Ectodermal cell (in vitro differentiated cells): ENCODE measurements around the gene USP30.
"Not testable (repeated sequence)": the region's sequence is repeated elsewhere in the genome, so short reads cannot be mapped to it uniquely, and the experiment has no call there.

Experiments
- H3K27ac ChIP-seq: 2 replicates; pipeline ENCODE4 v1.7.0; 2013; ENCODE audit warnings: mild to moderate bottlenecking, low read depth, low read length; ENCODE audit not compliant: insufficient read depth, poor library complexity, severe bottlenecking
- H3K27me3 ChIP-seq: 2 replicates; pipeline ENCODE4 v1.7.0; 2013; ENCODE audit warnings: mild to moderate bottlenecking, low read length; ENCODE audit not compliant: insufficient read depth, control insufficient read depth, poor library complexity, severe bottlenecking
- H3K36me3 ChIP-seq: one replicate; pipeline ENCODE4 v1.7.0; 2013; ENCODE audit warnings: low read length; ENCODE audit not compliant: control insufficient read depth, insufficient read depth
- H3K4me1 ChIP-seq: one replicate; pipeline ENCODE4 v1.7.0; 2013; ENCODE audit warnings: low read length; ENCODE audit not compliant: control insufficient read depth, insufficient read depth
- H3K4me3 ChIP-seq: 2 replicates; pipeline ENCODE4 v1.7.0; 2013; ENCODE audit warnings: low read depth, low read length, control low read depth; ENCODE audit not compliant: insufficient read depth
- H3K9me3 ChIP-seq: 2 replicates; pipeline ENCODE4 v1.7.0; 2013; ENCODE audit warnings: mild to moderate bottlenecking, low read length, moderate library complexity; ENCODE audit not compliant: control insufficient read depth
- WGBS, 2 experiments: methylation state at CpG; one replicate each; pipeline ENCODE4 v1.1.7; 2013; ENCODE audit warnings: missing lambda C conversion rate in 2 of 2; 5-methylcytosine and 5-hydroxymethylcytosine counted together

The USP30 gene

GRCh38 chr12:109020796-109021380 lies 31.5 kb upstream of the USP30 start, which contains the start of gene SVOP:
TSS of gene SVOP (minus strand) at chr12:109021068. CDS start at chr12:109020868, 200 bp downstream.
- H3K9me3 ChIP-seq = no peaks in the 10 kb centered on the region
- no peaks in the 10 kb centered on the region for H3K4me1 ChIP-seq
- H3K36me3 ChIP-seq = no peaks in the 10 kb centered on the region
- WGBS, 2 experiments = 8 to 9% methylated on average over 30 of the region's 30 CpGs
- H3K4me3 ChIP-seq = no peak within 1 kb of the TSS
- no peaks in the 10 kb centered on the region for H3K27me3 ChIP-seq
- no peak within 1 kb of the TSS for H3K27ac ChIP-seq

DNA sequence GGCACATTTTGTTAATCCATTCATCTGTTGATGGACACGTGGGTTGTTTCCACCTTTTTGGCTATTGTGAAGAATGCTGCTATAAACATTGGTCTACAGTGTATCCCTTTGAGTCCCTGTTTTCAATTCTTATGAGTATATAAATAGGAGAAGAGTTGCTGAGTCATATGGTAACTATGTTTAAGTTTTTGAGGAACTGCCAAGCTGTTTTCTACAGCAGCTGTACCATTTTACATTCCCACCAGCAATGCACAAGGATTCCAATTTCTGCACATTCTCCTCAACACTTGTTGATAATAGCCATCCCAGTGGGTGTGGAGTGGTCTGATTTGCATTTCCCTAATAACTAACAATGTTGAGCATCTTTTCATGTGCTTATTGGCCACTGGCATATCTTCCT lies 24.6 kb upstream of the USP30 start:
- H3K4me3 ChIP-seq = no peak overlapping the region
- H3K27ac ChIP-seq = no peak overlapping the region
- no peaks in the 10 kb centered on the region for H3K27me3 ChIP-seq
- 67 to 73% methylated on average over 1 of the region's 1 CpG for WGBS, 2 experiments
- no peaks in the 10 kb centered on the region for H3K4me1 ChIP-seq
- H3K9me3 ChIP-seq = no peaks in the 10 kb centered on the region
- H3K36me3 ChIP-seq = no peaks in the 10 kb centered on the region

DNA sequence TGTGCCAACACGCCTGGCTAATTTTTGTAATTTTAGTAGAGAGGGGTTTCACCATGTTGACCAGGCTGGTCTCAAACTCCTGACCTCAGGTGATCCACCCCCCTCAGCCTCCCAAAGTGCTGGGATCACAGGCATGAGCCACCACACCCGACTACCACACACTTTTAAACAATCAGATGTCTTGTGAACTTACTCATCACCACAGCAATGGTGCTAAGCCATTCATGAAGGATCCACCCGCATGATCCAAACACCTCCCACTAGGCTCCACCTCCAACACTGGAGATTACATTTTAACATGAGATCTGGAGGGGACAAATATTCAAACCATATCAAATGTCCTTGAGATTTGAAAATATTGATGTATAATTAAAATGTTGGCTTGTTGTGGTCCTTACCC lies 23.8 kb upstream of the USP30 start:
- H3K27ac ChIP-seq, H3K36me3 ChIP-seq, H3K4me3 ChIP-seq, H3K9me3 ChIP-seq, H3K27me3 ChIP-seq, H3K4me1 ChIP-seq: not testable (repeated sequence)
- WGBS, 2 experiments = 87 to 88% methylated on average over 3 of the region's 3 CpGs

GRCh38 chr12:109029411-109029810 lies 23.0 kb upstream of the USP30 start:
- no peak overlapping the region for H3K4me3 ChIP-seq
- H3K27ac ChIP-seq = no peak overlapping the region
- H3K27me3 ChIP-seq = no peaks in the 10 kb centered on the region
- no peaks in the 10 kb centered on the region for H3K9me3 ChIP-seq
- WGBS, 2 experiments = 85 to 94% methylated on average over 2 of the region's 2 CpGs
- no peaks in the 10 kb centered on the region for H3K36me3 ChIP-seq
- peaks cover 6% of the 10 kb centered on the region for H3K4me1 ChIP-seq

- H3K9me3 ChIP-seq = no peaks in the 10 kb centered on the region
- no peaks in the 10 kb centered on the region for H3K36me3 ChIP-seq
- peaks cover 6% of the 10 kb centered on the region for H3K4me1 ChIP-seq
- 71 to 74% methylated on average over 7 of the region's 7 CpGs for WGBS, 2 experiments
- no peak overlapping the region for H3K27ac ChIP-seq
- no peak overlapping the region for H3K4me3 ChIP-seq
- no peaks in the 10 kb centered on the region for H3K27me3 ChIP-seq
Measured at GRCh38 chr12:109033239-109034196, 18.9 kb upstream of the USP30 start.

DNA sequence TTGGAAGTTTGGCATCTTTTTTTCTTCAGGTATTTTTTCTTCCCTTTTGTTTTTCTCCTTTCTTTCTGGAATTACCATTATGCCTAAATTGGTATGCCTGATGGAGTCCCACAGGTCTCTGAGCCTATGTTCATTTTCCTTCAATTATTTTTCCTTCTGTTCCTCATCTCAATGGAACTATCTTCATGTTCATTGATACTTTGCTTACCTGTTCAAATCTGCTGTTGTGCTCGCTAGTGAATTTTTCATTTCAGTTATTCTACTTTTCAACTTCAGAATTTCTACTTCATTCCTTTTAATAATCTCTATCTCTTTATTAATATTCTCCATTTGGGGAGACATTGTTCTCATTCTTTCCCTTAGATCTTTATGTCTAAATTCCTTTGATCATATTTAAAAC lies 15.4 kb upstream of the USP30 start:
- no peaks in the 10 kb centered on the region for H3K36me3 ChIP-seq
- no peaks in the 10 kb centered on the region for H3K9me3 ChIP-seq
- H3K27me3 ChIP-seq = no peaks in the 10 kb centered on the region
- peaks cover 6% of the 10 kb centered on the region for H3K4me1 ChIP-seq
- H3K4me3 ChIP-seq = no peak overlapping the region
- WGBS, 2 experiments = 90 to 92% methylated on average over 1 of the region's 1 CpG
- no peak overlapping the region for H3K27ac ChIP-seq

GRCh38 chr12:109044241-109044640 lies 8.1 kb upstream of the USP30 start:
- H3K4me3 ChIP-seq = no peak overlapping the region
- 80 to 82% methylated on average over 5 of the region's 5 CpGs for WGBS, 2 experiments

GRCh38 chr12:109047081-109047805 lies 5.1 kb upstream of the USP30 start:
- Histone ChIP-seq H3K9me3 (no peaks in the 10 kb centered on the region), H3K4me3 (no peak overlapping the region), H3K27ac (no peak overlapping the region), H3K36me3 (no peaks in the 10 kb centered on the region), H3K4me1 (no peaks in the 10 kb centered on the region), H3K27me3 (peaks cover 12% of the 10 kb centered on the region)
- WGBS, 2 experiments = 85 to 87% methylated on average over 8 of the region's 8 CpGs

More at GRCh38 chr12:109044241-109044640, 8.1 kb upstream of the USP30 start:
- Histone ChIP-seq H3K9me3 (no peaks in the 10 kb centered on the region), H3K27ac (no peak overlapping the region), H3K4me1 (no peaks in the 10 kb centered on the region), H3K27me3 (peaks cover 12% of the 10 kb centered on the region), H3K36me3 (no peaks in the 10 kb centered on the region)

- H3K4me1 ChIP-seq, H3K27me3 ChIP-seq, H3K4me3 ChIP-seq, H3K9me3 ChIP-seq, H3K36me3 ChIP-seq, H3K27ac ChIP-seq: not testable (repeated sequence)
- WGBS, 2 experiments = 84 to 92% methylated on average over 3 of the region's 3 CpGs
Measured at GRCh38 chr12:109048706-109049105, 3.7 kb upstream of the USP30 start.

DNA sequence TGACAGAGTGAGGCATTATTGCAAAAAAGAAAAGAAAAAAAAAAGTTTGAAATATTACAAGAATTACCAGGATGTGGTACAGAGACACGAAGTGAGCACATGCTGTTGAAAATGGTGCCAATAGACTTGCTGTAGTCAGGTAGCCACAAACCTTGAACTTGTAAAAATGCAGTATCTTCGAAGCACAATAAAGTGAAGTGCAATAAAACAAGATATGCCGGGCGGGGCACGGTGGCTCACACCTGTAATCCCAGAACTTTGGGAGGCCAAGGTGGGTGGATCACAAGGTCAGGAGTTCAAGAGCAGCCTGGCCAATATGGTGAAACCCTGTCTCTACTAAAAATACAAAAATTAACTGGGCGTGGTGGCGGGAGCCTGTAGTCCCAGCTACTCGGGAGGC lies 2.6 kb upstream of the USP30 start:
- not testable (repeated sequence) for H3K27ac ChIP-seq, H3K4me3 ChIP-seq, H3K9me3 ChIP-seq, H3K36me3 ChIP-seq, H3K4me1 ChIP-seq, H3K27me3 ChIP-seq
- 94 to 95% methylated on average over 8 of the region's 8 CpGs for WGBS, 2 experiments
